Myocyte (in vitro differentiated cells): ENCODE results near the gene FANCC. TPM values are rescaled to one million over a fixed set of nuclear protein-coding genes. Genes with fewer than 3 reads are reported as not detected.
A peak's percentile ranks its signal among the peaks of the same experiment; 100 is the strongest.

Source experiments
- DNase-seq: peaks from one replicate; pipeline ENCODE4 v3.0.0-alpha.2; 2012; ENCODE audit warnings: low read depth
- total RNA-seq: library from RNA; depleted of rRNA; stranded (reverse); fragments of >200 nt; gene quantifications from 2 replicates; pipeline ENCODE4 v1.2.3, GENCODE V29; 2014

FANCC gene
- total RNA-seq, 1 donor from 2014 or later: 11.8 TPM

DNA sequence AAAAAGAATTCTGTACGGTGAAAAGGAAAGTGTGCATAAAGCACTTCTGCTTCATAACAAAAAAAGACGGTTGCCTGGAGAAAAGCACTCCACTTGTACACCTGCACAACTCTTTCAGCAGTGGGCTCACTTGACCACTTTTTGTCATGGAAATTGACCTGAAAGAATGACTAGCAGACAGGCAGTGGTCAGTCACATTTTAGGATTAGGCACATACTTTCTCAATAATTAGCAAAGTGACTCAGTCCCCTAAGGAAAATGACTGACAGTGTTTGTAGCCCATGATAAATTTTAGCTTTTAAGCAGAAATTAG, 169.3 kb downstream of the FANCC start:
- no peak for DNase-seq

DNA sequence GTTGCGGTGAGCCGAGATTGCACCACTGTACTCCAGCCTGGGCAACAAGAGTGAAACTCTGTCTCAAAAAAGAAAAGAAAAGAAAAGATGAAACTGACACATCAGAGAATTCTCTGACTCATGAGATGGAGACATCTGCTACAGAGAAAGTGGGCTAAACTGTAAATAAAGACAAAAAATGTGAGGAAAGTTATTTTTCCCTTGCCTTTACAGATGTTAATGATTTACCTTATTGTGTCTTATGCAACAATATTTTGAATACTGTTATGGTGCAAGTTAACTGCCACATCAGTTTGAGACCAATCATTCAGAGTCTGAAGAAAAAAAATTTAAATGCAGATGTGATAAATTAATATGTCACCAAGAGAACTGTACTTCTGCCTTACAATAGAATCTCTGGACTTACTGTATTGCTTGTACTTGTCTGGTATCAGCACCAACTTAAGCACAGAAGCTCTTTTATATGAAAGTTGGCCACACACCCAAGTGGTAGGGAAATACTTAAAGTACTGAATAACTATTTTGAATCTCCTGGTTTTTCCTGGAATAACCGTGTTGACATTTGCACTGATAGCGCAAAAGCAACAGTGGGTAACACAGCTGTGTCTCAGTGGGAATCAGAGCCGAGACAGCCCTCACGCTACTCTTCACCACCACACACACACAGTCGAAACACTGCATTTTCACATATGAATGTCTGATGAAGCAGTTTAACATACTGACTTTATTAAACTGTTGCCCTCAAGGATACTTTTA, 169.9 kb downstream of the FANCC start:
- no peak for DNase-seq

DNA sequence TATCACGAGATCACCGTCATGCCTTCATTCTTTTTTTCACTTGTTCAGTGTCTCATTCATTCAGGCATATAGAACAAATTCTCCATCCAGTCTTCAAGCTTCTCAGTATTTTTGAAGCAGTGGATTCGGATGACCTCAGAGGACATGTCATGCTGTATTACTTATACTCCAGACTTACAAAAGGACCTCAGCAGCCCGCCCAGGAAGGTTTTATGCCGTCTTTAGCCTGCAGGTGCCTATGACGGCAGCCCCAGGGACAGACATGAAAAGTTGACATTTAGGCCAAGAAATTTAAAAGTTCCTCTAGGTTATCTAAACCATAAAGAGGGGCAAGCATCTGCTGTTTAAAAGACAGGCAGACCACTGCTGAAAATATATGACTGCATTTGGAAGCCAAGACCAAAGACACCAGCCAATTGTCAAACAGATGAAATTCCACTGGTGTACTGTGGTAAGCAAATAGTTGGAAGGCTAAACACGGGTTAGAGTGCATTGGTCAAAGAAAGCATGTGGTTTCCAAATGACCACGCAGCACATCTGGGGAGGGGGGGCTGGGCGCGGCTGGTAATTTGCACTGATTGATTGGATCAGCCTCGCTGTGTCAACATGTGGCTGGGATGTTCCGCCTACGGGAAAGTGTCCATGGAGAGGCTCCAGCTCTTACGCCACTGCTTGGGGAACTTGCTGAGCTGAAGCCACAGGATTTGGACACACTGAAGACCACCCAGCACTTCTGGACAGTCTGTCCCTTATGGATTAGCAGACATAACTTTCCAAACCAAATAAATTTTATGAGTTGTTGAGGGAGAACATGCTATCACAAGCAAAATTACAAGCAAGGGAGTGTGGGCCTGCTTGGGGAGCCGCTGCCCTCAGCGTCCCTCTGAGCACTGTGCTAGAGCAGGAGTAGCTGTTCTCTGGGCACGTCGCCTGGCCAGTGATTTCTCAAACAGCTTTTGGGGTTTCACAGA, 173.6 kb downstream of the FANCC start:
- peak; percentile 69 for DNase-seq

DNA sequence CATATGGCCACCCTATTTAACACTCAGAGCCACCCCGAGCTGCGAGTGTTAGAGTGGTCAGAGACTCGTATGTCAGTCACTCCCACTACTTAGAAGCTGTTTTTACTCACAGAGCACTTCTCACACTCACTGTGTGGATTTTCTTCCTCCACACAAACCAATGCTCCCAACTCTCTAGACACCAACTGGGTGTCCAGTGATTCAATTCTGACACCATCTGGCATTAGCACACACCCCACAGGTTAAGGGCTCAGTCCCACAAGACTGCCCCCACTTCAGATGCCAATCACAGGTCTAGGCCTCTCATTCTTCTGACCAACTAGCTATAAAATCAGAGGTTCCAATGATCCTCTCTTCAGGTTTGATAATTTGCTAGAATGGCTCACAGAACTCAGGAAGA, 174.8 kb downstream of the FANCC start:
- peak; percentile 46 for DNase-seq

DNA sequence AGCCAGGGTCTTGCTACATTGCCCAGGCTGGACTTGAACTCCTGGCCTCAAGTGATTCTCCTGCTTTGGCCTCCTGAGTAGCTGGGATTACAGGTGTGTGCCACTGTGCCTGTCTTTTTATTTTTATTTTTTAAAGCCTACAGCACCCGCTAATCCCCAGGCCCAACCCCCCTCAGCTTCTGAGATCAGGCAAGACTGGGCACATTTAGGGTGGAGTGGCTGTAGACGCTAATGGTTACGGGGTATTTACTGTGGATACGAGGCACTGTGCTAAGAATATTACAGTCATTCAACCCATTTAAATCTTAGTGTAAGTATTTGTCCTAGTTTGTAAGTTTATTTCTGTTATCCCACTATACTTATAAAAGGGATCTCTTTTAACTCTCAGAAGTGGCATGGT, 175.2 kb downstream of the FANCC start:
- no peak for DNase-seq

DNA sequence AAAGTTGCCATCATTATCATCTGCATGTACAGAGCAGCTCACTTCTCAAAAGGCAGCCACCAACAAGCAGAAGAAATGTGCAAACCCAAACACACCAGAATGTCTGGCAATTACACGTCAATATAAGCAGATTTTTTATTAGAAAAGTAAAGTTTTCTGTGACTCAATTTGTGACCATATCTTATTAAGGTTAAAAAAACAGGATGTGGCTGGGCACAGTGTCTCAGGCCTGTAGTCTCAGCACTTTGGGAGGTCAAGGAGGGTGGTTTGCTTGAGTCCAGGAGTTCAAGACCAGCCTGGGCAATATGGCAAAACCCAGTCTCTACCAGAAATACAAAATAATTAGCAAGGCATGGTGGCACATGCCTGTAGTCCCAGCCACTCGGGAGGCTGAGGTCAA, 176.7 kb downstream of the FANCC start:
- DNase-seq: no peak

DNA sequence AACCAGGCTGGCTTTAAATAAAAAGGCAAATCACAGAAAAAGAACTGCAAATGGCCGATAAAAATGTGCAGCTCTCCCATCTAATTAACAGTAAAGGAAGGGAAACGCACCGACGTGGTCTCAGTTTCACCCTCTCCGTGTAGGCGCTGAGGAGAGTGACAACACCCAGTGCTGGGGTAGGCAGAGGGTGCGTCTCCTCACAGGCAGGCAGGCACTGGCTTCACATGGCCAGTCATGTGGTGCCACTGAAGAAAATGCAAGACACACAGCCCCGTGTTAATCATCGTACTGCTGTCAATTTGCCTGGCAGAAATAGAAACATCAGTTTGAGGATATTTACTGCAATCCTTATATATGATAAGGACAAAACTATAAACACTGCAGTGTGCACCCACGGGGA, 178.4 kb downstream of the FANCC start:
- no peak for DNase-seq

DNA sequence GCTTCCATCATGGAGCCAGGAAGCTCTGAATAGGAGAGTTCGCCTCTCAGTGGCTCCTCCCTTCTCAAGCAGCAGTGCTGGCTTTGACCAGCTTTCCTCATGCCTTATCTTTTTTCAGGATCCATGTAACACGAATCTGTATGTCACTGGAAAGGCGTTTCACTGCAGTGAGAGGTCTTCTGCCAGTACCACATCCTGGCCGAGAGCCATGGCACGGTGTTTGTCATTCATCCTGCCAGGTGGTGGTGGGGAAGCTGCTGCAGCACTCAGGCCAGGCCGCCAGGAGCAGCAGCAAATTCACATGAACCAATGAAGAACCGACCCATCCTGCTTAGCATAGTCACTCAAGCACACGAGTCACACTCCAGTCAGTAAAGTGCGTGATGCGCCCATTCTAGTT, 179.0 kb downstream of the FANCC start:
- DNase-seq: peak; percentile 67

DNA sequence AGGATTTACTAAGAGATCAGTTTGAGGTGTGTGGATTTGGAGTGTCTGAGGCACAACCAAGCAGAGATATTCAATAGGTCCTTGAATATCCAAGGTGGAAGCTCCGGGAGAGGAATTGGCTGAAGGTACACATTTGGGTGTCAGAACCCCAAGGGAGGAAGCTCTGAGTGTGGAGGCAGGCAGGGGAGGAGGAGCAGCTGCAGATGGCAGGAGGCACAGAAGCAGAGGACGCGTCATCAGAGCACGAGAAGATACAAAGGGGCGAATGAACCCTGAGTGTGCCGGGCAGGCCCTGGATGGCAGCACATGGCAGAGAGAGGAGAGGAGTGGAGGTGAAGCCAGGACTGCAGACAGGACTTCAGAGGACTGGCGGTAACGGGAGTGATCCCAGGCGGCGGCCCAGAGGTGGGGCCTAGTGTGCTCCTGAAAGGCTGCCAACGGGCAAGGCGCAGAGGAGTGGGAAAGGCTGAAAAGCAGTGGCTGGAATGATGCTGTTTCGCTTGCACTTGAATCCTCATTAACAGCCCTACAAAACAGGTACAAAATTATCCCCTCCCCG, 179.8 kb downstream of the FANCC start:
- DNase-seq: no peak

DNA sequence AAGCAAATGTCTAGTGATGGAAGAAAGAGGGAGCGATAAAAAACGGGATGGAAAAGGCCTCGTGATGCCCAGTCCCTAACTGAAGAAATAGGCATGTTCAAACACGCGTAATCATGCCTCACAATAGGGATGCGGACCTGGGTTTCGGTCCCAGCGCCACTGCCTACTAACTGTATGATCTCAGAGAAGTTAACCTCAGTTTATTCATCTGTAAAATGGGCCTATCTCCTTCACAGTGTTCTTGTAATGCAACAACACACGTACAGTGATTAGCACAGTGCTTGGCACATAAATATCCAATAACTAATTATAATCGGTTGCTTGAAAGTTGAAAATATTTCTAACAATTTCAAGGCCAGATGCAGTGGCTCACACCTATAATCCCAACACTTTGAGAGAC, 181.8 kb downstream of the FANCC start:
- DNase-seq: no peak

DNA sequence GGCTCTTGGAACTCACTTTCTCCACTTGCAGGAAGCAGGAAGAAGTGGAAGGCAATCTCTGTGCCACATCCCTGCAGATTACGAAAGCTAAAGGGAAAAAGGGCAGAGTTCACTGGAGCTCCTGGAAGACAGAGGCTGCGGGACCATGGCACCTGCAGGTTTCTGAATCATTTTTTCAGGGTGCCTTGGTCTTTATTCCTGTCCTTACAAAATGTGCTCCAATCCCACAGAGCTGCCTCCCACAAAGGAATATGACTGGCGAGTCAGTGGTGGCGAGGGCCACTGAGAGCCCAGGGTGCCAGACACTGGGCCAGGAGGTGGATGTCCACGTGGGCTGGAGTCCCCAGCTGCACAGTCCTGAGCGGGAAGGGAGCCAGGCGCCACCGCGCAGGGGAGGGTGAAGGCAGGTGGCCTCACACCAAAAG, 183.0 kb downstream of the FANCC start:
- no peak for DNase-seq

DNA sequence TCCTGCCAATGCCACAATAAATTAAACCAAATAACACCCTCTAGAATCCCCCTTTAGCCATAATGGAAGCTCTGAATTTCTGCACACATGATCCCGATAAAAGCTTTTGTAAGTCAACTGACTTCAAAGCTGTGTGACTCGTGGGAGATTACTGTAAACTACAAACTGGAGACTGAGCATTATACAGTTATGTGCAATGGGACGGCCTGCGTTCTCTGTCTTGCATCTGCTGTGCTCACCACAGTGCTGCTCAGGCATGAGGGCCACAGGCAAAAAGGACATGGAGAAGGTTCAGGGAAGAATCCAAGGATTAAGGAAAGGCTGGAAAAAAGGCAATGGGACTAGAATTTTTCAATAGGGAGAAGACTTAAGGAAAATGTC, 184.2 kb downstream of the FANCC start:
- DNase-seq: no peak

DNA sequence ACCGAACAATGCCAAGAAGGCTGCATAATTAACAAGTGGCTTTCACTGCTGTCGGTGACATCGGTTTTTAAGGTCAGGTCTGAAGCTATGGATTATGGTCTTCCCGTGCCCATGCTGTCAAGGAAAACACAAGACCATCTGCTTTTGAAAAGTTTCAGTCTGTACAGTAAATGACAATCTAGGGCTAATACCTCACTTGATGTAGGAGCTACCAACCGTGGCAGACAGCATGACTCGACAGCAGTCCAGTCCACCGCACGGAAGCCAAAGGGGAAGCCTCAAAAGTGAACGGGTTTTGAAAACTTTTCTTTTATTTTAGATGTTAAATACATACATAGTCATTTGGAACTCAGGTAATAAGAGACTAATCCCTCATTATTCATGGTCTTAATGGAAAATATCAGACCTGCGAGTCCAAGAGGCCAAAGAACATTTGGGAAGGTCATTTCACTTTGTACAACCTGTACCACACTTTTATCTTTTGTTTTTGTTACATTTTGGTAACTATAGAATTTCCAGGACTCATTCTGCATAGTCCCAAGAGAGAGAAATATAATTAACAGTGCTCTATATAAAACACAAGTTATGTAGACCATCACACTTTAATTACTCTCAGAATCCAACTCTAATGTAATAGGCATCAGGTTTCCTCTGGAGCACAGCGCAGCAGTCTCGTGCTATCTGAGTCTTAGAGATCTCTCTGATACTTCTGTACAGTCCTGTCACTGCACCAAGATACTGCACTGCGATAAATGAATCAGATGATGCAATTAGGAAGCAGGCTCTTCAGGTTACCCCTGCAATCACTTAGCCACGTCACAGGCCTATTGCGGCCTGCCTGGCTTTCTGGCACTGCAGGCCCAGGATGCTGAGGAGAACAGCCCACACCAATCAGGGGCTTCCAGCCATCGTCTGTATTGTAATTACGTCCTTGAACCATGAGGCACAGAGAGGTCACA, 184.9 kb downstream of the FANCC start:
- DNase-seq: no peak

DNA sequence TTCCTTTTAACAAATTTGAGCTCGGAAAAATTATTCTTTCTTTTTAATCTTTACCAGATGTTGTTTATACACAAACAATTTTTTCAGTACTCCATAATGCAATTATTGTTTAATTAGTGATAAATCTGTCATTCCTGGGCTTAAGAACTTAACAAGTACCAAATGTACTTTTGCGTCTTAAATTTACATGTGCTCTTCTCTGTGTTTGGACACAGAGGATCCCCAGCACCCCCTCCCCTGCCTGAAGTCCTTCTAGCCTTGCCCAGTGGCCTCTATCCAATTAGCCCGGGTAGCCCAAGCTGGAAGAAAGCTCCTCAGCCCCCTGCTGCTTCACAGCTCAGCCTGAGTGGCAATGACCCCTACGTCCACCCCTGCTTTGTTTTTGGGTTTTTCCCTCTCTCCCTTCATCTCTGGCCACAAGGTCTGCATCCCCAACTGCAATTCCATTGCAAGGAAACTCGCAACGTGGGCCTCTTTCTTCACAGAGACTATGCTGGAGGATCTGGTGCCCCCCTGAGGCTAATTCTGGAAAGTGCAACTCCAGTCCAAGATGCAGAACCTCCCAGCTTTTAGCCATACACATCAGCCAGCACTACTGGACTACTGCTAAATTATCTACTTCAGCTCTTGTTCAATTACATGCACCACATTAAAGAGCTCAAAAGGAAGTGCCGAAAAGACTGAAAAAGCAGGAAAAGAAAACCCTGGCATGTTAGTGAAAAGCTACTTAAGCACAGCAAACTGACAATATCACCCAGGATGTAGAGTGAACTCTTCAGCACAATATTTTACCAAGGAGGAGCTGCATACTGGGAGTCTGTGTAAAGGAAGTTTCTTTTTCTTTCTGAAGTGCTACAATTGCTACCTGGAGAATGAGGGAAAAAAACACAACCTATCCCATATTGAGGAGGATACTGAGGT, 186.2 kb downstream of the FANCC start:
- DNase-seq: peak; percentile 79

DNA sequence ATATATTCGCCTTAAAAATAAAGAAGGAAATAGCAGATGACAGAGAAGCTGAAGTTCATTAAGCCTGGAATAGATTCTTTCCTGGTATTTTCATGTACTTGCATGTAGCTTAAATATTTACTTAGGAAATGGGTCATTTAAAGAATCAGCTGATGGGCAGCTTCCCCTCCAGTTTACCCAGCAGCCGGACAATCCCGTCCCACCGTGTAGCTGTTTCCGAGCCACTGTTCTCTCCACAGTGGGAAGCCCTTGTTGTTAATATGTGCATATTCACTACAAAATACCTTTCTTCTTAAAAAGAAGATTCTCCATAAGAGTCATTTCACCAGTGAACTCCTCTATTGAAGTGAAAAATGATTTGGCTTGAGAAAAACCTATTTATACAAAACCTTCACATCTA, 187.0 kb downstream of the FANCC start:
- DNase-seq: no peak

DNA sequence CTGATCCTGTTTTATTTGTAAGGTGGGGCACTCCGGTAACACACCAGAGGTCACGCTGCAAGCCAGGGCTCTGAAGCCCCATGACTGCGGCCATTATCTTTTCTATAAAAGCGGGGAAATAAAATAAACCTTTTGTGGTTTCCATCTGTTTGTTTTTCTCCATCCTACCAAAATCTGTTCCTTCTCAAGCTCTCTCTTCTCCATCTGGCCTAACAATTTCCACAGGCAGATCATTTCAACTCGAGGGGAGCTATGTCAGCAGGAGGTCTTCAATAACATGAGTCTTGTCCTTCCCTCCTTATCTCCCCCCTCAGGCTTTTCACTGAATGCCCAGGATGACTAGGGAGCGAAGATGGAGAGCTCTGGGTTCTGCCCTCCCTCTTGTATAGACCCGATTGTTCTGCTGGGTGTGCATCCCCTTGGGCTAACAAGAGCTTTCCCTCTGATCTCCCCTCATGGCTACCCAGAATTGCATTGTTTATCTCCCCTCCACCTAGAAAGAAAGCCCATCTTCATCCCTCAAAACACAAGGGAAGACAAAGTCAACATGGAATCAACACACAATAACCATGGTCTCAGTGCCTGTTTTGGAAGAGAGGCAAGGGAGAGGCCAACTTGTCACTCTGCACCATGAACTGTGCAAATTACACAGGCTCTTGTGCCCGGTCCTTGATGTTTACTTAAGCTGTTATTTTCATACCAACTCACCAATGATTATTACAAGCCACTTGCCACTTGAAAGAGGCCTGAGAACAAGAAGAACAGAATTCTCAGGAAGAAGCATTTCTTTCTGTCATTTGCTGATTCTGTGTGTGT, 187.8 kb downstream of the FANCC start:
- no peak for DNase-seq

DNA sequence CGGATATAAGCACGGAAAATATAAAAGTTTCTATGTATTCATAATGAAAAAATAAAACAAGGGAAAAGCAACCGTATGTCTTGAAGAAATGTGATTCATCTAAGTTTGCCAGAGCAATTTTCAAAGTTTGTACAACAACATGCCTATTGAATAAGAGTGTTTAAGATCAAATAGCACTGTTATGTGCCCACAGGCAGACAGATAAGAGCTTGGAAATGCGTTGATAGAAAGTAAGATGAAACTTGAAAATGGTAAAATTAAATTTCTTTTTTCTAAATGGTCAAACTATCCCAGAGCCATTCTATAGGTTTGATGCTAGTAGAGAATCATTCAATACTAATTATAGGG, 189.4 kb downstream of the FANCC start:
- DNase-seq: no peak

DNA sequence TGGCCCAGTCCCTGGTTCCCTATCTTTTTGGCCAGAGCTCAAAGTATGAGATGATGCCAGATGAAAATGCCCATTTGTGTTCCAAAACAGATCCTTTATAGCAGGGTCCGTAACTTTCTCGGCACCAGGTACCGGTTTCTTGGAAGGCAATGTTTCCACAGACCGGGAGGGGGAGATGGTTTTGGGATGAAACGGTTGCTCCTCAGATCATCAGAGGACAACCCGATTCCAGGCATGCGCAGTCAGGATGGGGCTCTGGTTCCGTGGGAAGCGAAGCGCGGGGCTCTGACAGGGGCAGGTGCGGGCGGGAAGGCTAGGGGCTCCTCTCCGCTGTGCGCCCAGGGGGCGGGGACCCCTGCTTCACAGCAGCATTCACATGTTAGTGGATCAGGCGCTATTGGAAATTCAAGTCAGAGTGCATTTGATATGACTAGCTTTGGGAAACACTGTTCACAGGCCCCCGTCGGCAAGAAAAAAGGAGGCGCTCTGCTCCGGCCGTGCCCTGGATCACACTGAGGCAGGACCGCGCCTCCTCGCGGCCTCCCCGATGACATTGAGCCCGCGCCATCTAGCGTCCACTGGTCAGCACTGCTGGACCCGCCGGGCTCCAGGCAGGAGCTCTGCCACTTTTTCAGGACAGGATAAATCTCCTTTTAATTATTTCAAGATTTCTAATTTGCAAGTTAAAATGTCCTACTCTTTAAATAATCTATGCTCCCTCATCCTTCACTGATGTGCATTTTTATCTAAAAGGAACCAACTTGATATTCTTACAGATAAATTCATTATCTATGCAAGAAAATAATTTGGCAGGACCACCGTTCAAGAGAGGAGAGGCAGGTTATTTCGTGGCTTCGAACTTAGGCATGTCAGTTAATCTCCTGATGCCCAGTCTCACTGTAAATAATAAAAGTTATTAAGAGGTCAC, 190.0 kb downstream of the FANCC start:
- DNase-seq: peak; percentile 88
